Cerebellar nuclear complex (tissue), 1 donor: Measurements from ENCODE around the gene DMPK.
"Not testable (repeated sequence)": the region's sequence is repeated elsewhere in the genome, so short reads cannot be mapped to it uniquely, and the experiment has no call there.

Source experiments
- DNase-seq, 2 experiments: peaks; one replicate each; lab custom pipeline; 2025; lab: John Stamatoyannopoulos, UW

The DMPK gene

DNA sequence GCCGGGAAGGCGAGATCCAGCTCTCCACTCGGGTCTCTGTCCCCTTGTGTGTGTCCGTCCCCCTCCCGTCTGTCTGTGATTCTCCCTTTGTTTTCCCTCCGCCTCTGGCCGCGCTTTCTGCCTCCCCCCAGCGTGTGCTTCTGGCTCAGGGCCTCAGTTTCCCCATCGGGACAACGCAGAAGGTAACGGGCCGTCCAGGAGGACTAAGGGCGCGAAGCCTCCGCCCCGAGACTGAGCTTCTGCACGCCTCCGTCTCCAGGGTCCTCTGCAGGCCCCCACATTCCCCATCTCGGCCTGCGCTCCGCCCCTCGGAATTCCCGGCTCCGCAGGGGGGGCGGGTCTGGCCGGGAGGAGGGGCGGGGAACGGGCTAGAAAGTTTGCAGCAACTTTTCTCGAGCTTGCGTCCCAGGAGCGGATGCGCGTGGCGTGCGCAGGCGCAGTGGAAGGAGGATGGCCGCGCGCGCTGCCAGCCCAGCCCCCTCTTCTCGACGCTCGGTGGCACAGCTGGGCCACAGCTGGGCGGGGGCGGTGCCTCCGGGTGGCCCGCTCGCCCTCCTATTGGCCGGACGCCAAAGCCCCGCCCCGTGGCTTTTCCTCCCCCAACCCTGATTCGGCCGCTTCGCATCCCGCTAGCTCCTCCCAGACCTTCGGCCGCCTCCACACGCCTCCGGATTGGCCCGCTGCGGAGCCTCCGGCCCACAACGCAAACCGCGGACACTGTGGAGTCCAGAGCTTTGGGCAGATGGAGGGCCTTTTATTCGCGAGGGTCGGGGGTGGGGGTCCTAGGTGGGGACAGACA lies 13.1 kb downstream of the DMPK start, which contains the start of gene SIX5:
SIX5 (minus strand) TSS at position 269 of the 799 bp plus-strand sequence. CDS start 408 bp downstream, outside the sequence.
- no peak for DNase-seq

DNA sequence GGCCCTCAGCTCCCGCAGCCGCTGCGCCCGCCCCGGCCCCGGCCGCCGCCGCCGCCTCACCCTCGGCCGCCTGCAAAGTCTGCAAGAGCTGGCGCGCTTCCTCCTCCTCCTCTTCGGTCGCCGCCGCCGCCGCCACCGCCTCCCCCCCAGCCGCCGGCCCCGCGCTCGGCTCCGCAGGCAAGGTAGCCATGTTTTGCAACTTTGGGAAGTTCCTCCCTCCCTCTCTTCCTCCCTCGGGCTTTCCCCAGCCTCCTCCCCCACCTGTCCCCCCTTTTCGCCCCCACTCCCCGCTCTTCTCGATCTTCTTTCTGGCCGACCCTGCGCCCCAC lies 13.7 kb downstream of the DMPK start:
- DNase-seq, result no peak

DNA sequence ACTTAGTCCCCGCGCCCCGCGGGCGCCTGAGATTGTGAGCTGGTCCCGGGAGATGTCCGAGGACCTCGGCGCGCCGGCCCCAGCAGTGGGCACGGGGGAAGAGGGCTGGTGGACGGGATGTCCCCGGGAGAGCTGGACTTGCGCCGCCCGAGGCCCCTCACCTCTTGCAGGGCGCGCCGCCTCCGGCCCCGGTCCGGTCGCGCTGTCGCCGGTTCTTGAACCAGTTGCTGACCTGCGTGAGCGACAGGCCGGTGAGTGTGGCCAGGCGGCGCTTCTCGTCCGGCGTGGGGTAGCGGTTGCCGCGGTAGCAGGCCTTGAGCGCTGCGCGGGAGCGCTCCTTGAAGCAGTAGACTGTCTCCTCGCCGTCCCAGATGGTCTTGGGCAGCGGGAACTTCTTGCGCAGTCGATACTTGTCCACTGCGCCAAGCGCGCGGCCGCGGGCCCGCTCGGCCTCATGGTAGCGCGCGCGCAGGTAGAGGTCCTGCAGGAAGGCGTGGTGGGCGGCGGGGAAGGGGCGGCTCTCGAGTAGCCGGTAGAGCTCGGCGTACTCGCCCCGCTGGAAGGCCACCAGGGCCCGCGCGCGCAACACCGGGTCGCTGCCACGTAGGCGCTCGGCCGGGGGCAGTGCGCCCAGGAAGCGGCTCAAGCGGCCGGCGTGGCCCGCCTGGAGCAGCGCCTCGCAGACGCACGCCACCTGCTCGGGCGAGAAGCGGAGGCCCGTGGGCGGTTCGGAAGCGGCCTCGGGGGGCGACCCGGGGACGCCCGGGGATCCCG lies 14.2 kb downstream of the DMPK start:
- DNase-seq, result no peak

DNA sequence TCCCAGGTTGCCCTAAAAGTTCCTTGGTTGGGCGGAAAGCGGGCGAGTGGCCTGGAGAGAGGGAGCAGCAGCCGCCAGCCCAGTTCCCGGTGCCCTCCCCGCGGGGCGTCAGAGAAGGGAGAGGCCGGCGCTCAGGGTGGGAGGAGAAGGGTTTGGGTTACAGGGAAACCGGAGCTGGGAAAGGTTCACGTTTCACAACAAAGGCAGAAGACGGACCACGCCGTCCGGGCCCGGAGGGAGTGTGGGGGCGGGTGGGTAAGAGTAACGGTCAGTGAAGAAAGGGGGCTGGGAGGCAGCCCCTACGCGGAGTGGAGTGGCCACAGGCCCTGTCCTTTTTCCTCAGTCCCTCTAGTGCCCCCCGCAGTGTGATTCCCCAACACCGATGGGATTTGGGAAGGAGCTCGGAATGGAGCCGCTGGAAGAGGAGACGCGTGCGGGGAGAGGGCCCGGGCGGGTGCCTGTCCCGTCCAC lies 14.8 kb downstream of the DMPK start:
- no peak for DNase-seq

DNA sequence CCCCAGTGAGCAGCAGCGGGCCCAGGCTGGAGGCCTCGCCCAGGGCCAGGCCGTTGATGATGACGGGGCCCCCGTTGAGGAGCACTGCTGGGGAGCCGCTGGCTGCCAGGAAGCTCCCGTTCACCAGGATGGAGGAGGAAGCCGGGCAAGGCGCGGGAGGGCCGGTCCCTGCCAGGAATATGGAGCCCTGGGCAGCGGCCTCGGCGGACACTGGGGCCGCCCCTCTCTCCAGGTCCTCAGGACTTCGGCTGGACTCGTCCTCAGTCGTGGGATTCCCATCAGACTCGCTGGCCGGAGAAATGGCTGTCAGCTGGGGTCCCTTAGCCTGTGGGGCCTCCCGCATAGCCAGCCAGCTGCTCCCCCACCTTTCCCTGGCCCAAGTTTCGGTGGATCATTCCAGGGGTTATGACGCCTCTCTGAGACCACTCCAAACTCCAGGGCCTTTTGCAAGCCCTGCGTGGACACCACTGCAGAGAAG lies 15.4 kb downstream of the DMPK start:
- DNase-seq, result no peak

DNA sequence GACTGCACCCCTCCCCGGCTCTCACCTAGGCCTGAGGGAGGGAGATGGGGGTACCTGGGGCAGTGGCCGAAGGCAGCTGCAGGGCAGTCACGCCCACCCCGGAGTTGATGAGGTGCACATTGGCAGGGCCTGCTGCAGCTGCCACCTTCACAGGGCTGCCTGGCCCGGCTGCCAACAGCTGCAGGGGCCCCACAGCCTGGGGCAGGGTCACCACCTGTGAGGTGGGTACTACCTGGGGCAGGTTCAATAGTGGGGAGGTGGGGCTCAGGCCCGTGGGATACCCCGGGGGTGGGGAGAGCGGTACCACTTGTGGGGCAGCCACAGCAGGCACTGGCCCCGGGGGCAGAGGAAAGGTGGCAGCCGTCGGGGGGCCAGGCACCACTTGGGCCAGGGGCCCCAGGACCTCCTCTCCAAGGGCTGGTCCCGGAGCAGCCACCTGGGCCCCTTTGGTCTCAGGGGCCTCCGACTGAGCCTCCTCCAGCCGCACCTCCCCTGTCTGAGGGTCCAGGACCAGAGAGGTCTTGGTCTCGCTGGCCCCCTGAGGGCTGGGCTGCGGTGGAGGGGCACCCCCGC lies 15.9 kb downstream of the DMPK start:
- no peak for DNase-seq

DNA sequence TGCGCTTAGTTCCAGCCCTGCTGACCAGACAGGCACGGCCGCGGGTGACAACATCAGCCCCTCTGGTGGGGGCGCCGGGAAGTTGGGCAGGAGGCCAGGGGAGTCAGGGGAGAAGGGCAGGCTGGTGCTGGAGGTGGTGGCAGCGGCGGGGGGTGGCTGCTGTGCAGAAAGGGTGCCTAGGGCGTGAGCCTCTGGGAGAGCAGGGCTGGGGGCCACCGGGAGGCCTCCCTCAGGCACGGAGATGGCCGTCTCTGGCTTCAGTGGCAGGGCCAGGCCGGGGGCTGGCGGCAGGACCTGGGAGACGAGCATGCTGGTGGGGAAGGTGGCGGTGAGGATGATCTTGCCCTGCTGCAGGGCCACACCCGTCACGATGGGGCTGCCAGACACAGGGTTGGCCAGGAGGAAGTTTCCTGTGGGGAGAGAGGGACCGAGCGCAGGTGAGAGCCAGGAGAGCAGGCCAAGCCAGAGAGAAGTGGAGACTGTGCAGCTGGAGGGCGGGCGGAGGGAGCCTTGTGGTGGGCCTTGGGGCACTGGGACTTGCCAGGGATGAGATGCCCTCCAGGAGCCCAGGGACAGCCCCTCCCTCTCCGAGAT lies 16.5 kb downstream of the DMPK start:
- DNase-seq, result no peak

DNA sequence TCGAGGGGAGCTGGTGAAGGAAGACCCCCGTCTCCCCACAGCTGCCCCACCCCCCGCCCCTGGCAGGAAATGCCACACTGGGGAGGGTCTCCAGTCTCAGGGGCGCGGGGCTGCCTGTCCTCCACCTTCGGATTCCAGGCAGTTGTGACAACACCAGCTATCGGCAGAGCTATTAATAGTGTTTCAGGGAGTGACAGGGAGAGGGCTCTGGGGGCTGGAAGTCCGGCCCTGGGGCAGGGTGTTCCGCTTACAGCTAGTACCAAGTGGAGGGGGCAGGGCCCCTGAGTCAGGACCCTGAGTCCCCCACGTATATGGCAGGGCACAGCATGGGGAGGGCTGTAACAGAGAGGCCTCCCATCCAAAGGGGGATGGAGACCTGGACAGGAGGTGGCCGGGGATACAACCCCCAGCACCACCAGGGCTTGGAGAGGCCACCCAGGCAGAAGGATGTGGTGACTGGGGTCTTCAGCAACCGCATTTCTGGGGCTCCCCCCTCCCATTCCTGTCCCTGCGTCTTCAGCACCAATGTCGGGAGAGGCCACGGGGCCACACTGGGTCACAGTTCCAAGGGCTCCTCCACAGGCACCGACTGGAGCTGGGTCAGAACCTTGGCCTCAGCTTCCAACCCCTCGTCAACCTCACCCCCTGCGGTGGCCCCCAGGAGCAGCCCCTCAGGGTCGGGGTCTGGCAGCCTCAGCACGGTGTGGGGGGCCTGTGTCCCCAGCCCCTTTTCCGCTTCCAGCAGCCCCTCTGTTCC lies 17.2 kb downstream of the DMPK start:
- no peak for DNase-seq

DNA sequence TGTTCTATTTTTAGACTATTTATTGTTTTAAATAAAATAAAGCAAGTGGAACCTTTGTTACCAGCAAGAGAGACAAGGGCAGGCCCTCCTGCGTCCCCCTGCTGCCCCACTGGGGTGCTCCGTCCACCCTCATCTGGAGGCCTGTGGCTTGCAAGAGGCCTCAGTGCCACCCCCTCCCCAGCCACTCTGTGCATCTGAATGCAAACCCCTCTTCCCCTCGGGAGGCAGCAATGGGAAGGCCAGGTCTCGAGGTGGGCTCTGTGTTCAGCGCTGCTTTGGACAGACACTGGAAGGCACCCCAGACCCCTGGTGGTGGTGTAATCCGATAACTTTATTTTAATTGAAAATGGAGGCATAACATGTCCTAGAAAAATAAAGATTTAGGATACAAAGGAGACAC lies 17.8 kb downstream of the DMPK start:
- DNase-seq, result no peak

DNA sequence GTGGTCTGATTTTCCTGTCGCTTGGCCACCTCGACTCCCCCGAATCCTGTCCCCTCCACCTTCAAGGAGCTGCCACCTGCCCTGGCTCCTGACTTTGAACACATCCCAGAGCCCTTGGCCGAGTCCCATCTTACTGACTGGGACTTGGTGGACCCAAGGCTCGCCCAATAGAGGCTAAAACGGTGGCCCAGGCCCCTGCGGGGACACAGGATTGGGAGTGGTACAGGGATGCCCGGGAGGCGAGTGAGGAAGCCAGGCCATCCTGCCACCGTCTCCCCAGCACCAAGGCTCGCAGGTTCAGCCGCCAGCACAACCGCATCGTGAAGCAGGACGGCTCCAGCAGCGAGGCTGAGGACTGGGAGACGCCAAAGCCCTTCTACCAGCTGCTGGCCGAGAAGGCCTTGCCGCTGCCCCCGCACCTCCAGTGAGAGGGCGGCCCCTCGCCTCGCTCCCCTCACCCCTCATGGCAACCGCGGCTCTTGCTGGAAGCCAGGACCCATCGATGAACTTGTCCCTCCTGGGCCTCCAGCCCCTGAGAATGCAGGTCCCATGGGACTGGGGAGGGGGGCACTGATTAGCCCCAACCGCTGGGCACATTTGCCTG lies 18.5 kb downstream of the DMPK start:
- no peak for DNase-seq

DNA sequence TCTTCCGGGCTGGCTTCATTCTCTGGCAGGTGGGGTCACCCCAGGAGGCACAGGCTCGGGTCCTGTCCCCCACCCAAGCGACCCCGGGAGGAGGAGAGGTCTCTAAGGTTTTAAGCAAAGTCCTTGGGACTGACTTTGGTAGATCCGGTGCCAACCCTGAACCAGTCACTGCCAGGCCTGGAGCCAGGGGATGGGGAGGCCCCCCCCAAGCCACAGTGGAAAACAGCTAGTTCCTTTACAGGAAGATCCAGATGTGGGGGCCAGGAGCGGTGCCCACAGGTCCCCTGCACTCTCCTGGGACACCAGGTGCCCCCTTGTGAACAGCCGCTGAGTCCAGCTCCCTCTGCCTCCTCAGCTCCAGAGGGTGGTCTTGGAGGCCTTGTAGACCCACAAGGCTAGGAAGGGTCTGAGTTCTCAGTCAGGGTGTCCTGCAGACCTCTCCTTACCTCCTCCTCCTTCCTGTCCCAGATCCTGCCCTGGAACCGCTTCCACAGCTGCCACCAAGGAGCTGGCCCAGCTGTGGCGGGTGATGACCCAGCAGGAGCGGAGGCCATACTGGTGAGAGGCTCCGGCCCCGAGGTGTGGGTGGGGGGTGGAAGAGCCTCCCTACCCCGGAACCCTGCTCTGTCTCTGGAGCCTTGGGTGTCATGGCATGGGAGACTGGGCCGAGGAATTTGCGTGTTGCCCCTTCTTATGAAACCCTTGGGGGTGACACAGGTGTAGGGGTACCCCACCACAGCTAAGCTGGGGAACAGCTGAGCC lies 19.2 kb downstream of the DMPK start:
- no peak for DNase-seq

DNA sequence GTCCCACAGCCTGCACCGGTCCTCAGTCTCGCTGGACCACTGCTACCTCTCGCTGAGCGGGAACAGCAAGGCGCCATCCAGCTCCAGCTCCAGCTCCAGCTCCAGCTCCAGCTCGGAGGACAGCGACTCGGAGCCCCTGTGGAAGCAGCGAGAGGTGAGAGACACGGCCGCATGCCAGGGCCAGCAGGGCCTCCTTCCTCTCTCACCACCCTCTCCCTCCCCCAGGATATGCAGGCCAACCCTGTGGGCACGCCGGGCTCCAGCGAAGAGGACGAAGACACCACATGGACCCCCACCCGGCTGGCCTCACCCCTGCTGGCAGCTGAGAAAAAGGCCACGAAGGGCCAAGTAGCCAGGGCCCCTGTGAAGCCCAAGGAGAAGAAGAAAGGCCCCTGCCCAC lies 20.6 kb downstream of the DMPK start:
- no peak for DNase-seq

DNA sequence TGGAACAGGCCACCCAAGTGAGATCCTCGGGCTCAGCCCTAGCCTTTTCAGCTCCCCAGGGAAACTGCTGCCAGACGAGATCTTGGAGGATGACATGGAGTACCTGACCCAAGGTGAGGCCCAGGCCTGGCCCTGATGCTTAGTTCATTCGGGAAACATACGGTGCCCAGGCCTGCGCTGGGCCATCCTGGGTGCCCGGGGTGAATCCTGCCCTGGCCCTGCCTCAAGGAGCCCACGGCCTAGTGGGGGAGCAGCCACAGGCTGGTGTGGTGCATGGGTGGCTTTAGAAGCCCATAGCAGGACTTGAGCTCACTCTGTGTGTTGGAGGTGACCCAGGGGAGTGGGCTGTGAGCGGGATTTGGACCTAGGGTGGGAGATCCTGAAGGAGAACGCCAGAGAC lies 23.4 kb downstream of the DMPK start:
- no peak for DNase-seq

DNA sequence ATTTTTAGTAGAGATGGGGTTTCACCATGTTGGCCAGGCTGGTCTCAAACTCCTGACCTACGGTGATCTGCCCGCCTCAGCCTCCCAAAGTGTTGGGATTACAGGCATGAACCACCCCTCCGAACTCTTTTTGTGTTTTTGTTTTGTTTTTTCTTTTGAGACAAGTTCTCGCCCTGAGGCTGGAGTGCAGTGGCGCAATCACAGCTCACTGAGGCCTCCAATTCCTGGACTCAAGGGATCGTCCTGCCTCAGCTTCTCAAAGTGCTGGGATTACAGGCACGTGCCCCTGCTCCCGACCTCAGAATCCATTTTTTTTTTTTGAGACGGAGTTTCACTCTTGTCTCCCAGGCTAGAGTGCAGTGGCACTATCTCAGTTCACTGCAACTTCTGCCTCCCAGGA lies 24.6 kb downstream of the DMPK start:
- no peak for DNase-seq

DNA sequence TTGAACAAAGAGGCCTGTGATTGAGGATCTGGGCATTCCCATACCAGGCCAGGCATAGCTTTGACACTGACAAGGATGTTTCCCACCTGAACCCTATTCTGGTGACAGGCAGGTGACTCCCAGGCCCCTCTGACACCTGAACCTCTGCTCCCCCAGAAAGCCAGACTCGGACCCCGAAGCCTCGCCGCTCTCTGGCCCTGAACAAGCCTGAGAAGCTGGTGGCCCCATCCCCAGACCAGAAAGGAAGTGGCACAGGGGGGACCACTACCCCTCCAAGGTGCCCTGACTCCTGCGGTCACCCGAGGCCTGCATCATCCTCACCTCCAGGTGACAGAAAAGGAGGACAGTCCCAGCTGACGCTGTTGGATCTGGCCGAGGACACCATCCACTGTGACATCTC lies 28.0 kb downstream of the DMPK start:
- no peak for DNase-seq

DNA sequence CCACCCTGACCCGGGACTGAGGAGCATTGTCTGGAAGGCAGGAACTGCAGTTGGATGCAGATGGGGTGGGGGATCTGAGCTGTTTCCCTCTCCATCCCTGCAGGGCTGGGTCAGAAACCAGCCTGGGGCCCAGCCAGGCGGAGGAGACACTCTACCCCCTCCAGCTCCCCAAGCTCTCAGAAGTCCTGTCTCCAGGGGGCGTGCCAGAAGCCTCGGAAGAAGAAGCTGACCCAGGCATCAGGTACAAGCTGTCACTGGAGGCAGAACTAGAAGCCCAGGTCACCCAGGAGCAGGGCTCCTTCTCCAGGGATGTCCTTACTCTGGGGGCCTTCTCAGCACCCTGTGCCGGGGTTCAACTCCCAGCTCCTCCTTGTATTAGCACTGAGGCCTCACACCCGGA lies 28.7 kb downstream of the DMPK start:
- no peak for DNase-seq

DNA sequence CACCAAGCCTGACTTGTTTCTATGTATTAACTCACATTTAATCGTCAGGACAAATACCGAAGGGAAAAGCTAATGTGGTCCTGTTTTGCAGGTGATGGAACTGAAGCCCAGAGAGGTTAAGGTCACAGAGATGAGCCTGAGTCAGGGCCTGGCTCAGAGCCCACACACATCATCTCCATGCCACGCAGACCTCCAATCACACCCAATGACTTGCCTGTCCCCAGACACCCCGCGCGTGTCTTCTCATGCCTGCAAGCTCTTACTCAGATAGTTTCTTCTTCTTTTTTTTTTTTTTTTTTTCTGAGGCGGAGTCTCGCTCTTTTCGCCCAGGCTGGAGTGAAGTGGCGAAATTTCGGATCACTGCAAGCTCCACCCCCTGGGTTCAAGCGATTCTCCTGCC lies 29.7 kb downstream of the DMPK start:
- DNase-seq, result no peak

DNA sequence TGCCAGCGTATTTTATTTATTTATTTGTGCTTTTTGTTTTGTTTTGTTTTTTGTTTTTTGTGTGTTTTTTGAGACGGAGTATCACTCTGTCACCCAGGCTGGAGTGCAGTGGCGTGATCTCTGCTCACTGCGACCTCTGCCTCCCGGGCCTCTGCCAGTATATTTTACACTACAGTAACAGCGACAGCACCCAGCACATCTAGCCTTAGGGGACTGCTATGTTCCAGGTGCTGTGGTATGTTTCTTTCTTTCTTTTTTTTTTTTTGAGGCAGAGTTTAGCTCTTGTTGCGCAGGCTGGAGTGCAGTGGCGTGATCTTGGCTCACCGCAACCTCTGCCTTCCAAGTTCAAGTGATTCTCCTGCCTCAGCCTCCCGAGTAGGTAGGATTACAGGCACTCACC lies 30.8 kb downstream of the DMPK start:
- DNase-seq, result not testable (repeated sequence)

DNA sequence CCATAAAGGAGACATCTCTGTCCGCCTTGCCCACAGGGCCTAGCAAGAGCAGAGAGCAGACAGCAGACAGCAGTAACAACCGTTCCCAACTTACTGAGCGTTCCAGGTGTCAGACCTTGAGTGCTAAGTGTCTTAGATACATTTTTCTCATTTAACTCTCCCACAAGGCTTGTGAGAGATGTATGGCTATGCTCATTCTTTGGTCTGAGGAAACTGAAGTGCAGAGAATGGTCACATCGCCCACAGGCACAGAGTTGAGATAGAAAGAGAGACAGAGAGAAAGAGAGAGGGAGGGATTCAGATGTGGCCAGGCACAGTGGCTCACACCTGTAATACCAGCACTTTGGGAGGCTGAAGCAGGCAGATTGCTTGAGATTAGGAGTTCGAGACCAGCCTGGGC lies 34.8 kb downstream of the DMPK start:
- no peak for DNase-seq

DNA sequence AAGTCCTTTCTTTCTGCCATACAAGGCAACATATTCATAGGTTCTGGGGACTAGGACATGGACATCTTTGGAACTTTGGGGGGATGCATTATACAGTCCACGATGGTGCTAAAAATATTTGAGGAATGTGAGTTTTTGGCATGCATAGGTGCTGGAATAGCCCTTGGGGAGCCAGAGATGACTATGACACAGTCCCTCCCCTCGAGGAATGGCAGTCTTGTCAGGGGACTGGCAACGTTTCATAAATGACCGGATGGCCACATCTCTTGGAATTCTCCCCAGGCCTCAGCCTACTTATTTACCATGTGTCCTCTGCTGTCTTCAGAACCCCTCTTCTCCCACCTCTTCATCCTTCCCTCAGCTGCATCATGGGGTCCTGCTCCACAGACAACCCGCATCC lies 35.4 kb downstream of the DMPK start:
- no peak for DNase-seq

DNA sequence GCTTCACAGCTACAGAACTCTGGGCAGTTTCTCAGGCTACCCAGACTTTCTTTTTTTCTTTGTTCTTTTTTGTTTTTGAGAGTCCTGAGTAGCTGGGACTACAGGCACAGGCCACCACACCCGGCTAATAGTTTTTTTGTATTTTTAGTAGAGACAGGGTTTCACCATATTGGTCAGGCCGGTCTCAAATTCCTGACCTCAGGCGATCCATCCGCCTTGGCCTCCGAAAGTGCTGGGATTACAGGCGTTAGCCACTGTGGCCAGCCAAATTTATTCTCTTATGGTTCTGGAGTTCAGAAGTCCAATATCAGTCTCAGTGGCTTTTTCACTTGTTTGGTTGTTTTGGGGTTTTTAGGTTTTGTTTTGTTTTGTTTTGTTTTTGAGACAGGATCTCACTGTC lies 36.7 kb downstream of the DMPK start:
- DNase-seq, result no peak
